CD4-positive, alpha-beta T cell treated with Interferon alpha-2 for 1 hour (primary cell): ENCODE data around the gene NR2E1.

Source experiments
- DNase-seq, 2 donors: peaks; one replicate each; pipeline ENCODE4 v3.0.0-alpha.2; 2020 to 2022

NR2E1 gene

DNA sequence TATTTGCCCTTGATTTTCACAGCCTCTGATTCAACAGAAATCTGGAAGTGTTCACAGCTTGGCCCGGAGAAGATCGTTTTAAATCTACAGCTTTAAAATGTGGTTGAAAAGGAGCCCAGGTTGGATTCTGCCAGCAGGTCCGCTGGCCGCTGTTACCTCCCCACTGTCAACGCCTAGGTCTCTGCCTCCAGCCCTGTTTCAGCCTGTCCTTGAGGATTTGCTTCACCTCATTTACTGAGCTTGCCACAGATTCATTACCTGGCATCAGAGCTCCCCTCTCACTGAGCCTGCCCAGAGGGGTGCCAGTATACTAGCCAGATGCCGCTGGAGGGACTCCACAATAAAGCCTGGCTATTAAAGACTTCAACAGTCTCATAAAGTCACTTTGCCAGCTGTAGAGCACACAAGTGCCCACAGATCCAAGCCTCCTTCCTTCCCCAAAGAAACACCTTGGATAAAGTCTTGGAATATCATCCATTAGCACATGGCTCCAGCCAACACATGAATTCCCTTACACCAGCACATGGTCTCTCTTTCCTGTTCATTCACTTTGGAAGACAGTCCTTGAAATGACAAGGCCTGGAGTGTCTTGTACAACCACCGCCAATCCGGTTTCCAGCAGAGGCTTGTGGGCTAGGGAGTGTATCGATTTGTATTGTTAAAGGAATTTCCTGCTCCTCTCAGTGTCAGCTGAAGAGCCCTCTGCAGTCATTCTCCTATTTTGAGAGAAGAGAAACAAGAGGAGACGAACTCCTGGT lies 9.5 kb upstream of the NR2E1 start:
- DNase-seq, result no peak

GRCh38 chr6:108156938-108157233 lies 8.9 kb upstream of the NR2E1 start:
- DNase-seq, result no peak

DNA sequence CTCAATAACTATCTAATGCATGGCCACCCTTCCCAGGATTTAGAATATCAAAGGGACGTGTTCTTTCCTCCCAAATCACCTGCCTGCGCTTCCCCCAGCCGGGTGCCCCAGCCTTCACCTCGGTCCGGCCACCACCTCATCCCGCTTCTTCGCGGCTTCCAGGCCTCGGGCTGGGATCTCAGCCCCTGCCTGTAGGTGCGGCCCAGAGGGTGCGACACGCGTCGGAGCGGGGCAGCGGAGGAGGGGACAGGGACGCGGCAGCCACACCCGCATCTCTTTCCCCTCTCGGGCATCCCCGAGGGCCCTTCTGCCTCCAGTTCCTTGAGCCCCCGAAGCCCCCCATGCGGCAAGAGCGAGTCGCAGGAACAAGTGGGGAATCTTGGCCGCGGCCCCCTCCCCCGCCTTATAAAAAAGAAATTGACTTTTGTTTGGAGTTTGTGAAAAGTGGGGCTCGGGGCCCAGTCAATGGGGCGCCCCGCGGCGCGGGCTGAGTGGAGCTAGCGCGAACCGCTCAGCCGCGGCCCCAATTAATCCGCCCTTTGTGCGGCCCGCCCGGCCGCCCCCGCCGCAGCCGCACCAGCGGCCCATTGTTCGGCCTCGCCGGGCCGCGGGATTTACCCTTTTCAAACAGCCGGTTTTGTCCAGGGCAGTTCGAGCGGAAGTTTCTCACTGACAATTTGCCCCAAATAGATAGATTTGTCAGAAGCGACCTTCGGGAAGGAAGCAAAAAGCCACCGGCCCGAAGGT lies 8.4 kb upstream of the NR2E1 start:
- no peak for DNase-seq

- DNase-seq, result no peak
These were observed 7.8 kb upstream of the NR2E1 start for GRCh38 chr6:108157981-108158525.

DNA sequence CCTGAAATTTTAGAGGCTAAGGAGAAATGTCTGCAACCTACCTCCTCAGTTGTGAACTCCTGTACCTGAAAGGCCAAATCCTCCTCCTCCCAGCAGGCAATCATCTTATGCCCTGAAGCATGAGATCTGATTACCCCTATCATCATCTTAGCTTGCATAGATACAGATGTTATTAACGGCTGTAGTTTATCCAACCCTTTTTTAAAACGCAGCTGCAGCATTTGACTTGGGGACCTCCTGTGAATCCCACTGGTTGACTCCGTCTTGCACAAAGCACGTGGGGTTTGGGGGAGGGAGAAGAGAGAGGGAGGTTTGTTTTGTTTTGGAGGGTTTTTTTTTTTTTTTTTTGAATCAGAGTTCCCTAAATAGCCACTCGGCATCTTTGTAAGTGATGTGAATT lies 5.8 kb upstream of the NR2E1 start:
- DNase-seq, result no peak

GRCh38 chr6:108161724-108162282 lies 4.0 kb upstream of the NR2E1 start:
- no peak for DNase-seq

DNA sequence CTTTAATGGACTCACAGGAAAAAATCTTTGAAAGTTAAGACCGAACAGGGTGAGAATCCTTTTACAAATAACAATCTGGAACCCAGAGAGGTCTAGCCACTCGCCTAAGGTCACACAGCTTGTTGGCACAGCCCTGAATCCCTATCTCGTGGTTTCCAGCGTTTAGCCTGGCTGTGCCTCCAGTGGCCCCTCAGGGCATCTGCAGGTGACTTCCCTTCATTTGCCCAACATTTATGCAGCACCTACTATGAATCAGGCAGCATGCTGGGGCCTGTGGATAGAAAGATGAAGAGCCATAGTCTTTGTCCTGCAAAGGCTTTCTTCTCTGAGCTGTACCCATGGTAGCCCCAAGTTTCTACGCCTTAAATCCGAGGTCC lies 2.6 kb upstream of the NR2E1 start:
- no peak for DNase-seq

GRCh38 chr6:108163644-108164542 lies 1.9 kb upstream of the NR2E1 start:
- DNase-seq, result no peak

- DNase-seq, result no peak
These were observed 1.3 kb upstream of the NR2E1 start for GRCh38 chr6:108164543-108164814.

GRCh38 chr6:108164815-108165706 lies 761 bp upstream of the NR2E1 start:
- DNase-seq, result no peak

DNA sequence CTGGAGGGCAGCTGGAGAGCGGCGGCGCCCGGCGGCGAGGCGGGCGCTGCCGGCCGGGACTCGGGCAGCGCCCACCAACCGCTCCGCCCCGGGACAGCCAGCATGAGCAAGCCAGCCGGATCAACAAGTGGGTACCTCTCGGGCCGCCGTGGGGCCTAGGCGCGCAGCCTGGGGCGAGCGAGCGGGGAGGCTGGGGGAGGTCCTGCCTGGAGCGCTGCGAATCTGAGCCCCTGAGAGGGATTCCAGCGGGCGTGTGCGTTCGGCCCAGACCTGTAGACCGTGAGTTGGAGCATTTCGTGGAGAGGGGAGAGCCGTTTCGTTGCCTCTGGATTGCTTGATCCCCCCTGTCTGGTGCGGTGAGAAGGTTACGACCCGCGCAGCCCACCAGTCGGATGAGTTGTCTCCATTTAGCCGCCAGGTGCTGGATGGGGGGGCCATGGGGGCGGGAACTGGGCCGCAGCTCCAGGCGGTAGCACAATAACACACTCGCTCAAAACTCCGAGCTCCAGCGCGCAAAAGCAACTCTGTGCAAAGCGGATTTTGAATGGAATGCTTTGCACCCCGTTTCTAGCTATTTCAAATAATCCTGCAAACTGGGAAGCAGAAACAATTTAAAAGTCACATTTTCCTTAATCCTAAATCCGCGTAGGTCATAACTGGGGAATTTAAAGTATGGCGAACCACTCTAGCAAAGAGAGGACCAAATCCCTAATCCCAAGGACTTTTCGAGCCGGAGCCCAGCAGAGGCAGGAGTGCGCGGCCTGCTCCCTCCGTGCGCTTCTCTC lies 1.0 kb downstream of the NR2E1 start:
- DNase-seq, result no peak

DNA sequence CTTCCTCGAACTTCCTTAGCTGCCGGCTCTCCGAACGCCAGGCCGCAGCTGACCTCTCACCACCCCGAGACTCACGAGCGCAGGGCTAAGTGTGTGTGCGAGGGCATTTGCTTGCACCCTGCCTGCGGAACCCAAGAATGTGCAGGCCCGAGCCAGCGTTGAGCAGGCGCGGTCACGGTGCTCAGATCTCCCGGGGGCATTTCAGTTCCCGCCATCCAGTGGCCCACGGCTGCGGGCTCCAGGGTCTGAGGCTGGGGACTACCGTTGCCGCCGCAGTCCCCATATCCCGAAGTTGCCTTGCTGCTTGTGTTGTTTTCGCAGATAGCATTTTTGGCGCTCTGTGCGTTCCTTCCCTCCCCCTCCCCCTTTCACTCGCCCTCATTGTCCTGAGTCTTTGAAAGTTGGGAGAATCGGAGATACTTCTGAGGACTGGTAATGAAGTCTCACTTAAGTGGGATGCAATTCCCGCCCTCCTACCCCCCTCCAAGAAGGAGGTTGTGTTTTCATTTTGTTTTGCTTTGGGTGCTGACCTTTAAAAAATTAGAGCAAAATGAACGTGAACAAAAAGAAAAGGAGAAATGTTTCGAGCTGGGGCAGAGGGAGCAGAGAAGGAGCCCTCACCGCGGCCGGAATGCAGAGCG lies 1.7 kb downstream of the NR2E1 start:
- DNase-seq, result no peak

GRCh38 chr6:108168090-108168463 lies 2.3 kb downstream of the NR2E1 start:
- no peak for DNase-seq

- no peak for DNase-seq
These were observed 3.0 kb downstream of the NR2E1 start for GRCh38 chr6:108168501-108169463.

DNA sequence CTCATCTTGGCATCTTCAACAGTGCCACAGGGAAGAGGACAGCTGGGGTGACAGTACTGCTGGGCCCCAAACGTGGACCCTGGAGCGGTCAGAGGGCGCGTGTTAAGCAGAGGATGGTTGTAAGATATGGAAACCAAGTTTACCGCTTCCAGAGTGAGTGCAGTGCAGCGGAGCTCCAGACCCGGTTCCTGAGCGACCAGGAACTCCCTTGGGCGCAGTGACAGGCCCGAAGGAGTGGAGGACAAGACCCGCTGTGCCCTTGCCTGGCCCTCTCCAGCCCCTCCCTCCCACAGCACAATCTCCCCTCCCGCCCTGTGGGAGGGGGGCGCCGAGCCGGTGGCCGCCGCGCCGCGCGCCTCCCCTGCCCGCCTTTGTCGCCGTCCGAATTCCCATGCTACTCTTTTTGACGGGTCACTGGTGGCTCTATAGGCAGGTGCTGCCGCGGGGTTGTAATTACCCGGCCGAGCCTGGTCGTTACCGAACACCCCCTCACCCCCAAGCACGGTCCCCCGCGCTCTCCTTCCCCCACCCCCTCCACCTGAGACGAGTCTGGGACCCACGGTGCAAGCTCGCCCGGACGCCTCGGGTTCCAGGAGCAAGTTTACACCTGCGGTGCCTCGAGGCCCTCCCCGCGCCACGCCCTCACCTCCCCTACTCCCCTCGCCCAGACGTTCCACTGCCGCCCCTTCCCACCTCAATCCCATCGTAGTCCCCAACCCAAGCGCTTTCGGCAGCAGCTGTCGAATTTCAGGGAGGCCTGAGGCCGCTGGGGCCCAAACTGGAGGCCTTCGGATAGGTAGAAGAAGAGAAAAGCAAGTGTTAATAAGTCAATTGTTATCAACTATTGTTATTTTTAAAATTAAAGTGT lies 3.9 kb downstream of the NR2E1 start:
- no peak for DNase-seq

- DNase-seq, result no peak
These were observed 4.8 kb downstream of the NR2E1 start for GRCh38 chr6:108170332-108171290.

- DNase-seq, result no peak
These were observed 5.6 kb downstream of the NR2E1 start for GRCh38 chr6:108171291-108171917.
